ENCODE data around the gene TMSB4X.

The TMSB4X gene

DNA sequence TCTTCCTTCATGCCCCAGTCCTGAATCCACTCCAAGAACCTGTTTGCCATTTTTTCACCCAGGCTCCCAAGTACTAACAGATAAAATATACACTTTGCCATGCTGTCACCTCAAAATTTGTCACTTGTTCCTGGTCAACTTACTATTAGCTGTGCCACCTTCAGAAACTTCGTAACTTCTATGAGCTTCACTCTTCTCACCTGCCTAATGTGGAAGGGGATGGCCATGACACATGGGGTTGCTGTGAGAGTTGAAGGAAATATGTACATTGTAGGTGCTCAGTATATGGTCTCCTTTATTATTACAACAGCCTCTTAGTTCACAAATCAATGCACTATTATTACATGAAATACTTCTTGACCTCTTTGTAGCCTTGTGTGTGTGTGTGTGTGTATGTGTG is 10.4 kb downstream of the TMSB4X start:
- no peaks in the 10 kb centered on the region for H3K27me3 ChIP-seq (ENCODE audit: insufficient read depth, low read depth)
- H3K9ac ChIP-seq, result no peak overlapping the region
- H3K4me2 ChIP-seq, result peak overlapping the region; percentile 91
- no peak overlapping the region for H3K4me3 ChIP-seq (IDR thresholded peaks at IDR 0.05; ENCODE audit: insufficient read depth, low read depth, low read length)
- no peaks in the 10 kb centered on the region for H3K36me3 ChIP-seq (ENCODE audit: insufficient read depth)
- H4K20me1 ChIP-seq (ENCODE audit: insufficient read depth), result no peaks in the 10 kb centered on the region
- H3K27ac ChIP-seq, result peak overlapping the region; percentile 84
- H2AFZ ChIP-seq (ENCODE audit: low read depth), result peak overlapping the region; percentile 25; the same call in 1 of the 2 replicates
- H3K4me1 ChIP-seq (ENCODE audit: low read depth, poor library complexity, severe bottlenecking), result peaks cover 80% of the 10 kb centered on the region
- no peaks in the 10 kb centered on the region for H3K79me2 ChIP-seq (ENCODE audit: insufficient read depth, low read depth)
- TF ChIP-seq, protein P1, sequence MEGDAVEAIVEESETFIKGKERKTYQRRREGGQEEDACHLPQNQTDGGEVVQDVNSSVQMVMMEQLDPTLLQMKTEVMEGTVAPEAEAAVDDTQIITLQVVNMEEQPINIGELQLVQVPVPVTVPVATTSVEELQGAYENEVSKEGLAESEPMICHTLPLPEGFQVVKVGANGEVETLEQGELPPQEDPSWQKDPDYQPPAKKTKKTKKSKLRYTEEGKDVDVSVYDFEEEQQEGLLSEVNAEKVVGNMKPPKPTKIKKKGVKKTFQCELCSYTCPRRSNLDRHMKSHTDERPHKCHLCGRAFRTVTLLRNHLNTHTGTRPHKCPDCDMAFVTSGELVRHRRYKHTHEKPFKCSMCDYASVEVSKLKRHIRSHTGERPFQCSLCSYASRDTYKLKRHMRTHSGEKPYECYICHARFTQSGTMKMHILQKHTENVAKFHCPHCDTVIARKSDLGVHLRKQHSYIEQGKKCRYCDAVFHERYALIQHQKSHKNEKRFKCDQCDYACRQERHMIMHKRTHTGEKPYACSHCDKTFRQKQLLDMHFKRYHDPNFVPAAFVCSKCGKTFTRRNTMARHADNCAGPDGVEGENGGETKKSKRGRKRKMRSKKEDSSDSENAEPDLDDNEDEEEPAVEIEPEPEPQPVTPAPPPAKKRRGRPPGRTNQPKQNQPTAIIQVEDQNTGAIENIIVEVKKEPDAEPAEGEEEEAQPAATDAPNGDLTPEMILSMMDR (conservative IDR thresholded peaks at IDR 0.05; ENCODE audit: low read depth, low read length), result no peak

DNA sequence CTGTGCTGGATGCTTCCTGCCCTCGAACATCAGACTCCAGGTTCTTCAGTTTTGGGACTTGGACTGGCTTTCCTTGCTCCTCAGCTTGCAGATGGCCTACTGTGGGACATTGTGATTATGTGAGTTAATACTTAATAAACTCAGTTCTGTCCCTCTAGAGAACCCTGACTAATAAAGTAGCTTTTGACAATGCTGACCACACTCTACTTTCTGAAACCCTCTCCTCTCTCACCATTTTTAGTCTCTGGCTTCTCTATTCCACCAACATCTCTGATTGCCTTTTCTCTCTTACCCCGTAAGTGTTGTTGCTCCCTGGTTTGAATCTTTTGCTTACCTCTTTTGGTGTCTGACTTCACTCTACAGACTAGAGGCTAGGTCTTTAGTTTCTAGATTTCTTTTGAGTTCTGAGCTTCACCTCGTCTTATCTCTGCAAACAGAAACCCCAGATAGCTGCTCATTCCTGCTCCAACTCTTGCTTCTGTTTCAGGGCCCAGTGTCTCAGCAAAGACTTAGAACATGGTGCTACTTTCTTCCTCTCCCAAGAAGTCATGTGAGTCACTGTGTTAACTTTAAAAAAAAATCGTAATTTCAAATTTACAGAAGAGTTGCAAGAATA is 11.4 kb downstream of the TMSB4X start:
- H3K79me2 ChIP-seq (ENCODE audit: insufficient read depth, low read depth), result no peaks in the 10 kb centered on the region
- no peaks in the 10 kb centered on the region for H3K27me3 ChIP-seq (ENCODE audit: insufficient read depth, low read depth)
- H3K27ac ChIP-seq, result peak overlapping the region; percentile 84
- H3K36me3 ChIP-seq (ENCODE audit: insufficient read depth), result no peaks in the 10 kb centered on the region
- H3K9ac ChIP-seq, result peak overlapping the region; percentile 21; the same call in 1 of the 2 replicates
- TF ChIP-seq, protein P1 (conservative IDR thresholded peaks at IDR 0.05; ENCODE audit: low read depth, low read length), result no peak
- peak overlapping the region; percentile 91 for H3K4me2 ChIP-seq
- peaks cover 80% of the 10 kb centered on the region for H3K4me1 ChIP-seq (ENCODE audit: low read depth, poor library complexity, severe bottlenecking)
- H4K20me1 ChIP-seq (ENCODE audit: insufficient read depth), result no peaks in the 10 kb centered on the region
- no peak overlapping the region for H3K4me3 ChIP-seq (IDR thresholded peaks at IDR 0.05; ENCODE audit: insufficient read depth, low read depth, low read length)
- H2AFZ ChIP-seq (ENCODE audit: low read depth), result peak overlapping the region; percentile 72; the same call in 1 of the 2 replicates

DNA sequence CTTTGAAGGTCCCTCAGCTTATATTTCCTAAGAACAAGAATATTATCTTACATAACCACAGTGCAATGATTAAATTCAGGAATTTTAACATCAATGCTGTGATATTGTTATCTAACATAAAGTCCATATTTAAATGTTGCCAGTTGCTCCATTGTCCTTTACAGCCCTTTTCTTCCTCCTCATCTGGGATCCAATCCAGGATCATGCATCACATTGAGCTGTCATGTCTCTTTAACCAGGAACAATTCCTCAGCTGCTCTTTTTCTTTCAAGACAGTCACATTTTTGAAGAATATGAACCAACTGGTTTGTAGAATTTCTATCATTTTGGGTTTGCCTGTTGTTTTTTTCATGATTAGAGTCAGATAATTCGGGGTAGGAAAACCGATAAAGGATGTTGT is 12.0 kb downstream of the TMSB4X start:
- H3K27ac ChIP-seq, result peak overlapping the region; percentile 84
- TF ChIP-seq, protein P1 (conservative IDR thresholded peaks at IDR 0.05; ENCODE audit: low read depth, low read length), result no peak
- H3K4me2 ChIP-seq, result peak overlapping the region; percentile 91
- H3K4me1 ChIP-seq (ENCODE audit: low read depth, poor library complexity, severe bottlenecking), result peaks cover 75% of the 10 kb centered on the region
- 0 out of 2 replicates have a peak overlapping the region, but pooled peaks have one; percentile 72 for H2AFZ ChIP-seq (ENCODE audit: low read depth)
- H3K36me3 ChIP-seq (ENCODE audit: insufficient read depth), result no peaks in the 10 kb centered on the region
- no peaks in the 10 kb centered on the region for H3K27me3 ChIP-seq (ENCODE audit: insufficient read depth, low read depth)
- no peaks in the 10 kb centered on the region for H3K79me2 ChIP-seq (ENCODE audit: insufficient read depth, low read depth)
- H4K20me1 ChIP-seq (ENCODE audit: insufficient read depth), result no peaks in the 10 kb centered on the region
- H3K9ac ChIP-seq, result no peak overlapping the region
- no peak overlapping the region for H3K4me3 ChIP-seq (IDR thresholded peaks at IDR 0.05; ENCODE audit: insufficient read depth, low read depth, low read length)

DNA sequence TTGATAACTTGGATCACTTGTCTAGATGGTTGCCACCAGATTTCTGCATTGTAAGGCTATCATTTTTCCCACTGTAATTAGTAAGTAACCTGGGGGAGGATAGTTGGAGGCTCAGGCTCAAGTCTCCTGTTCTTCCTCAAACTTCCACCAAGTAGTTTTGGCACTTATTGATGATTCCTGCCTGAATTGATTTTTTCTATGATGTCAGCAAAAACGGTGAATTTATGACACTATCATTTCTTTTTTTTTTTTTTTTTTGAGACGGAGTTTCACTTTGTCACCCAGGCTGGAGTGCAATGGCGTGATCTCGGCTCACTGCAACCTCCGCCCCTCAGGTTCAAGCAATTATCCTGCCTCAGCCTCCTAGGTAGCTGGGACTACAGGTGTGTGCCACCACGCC is 12.4 kb downstream of the TMSB4X start:
- peak overlapping the region; percentile 84; the same call in 1 of the 2 replicates for H3K27ac ChIP-seq
- no peaks in the 10 kb centered on the region for H3K79me2 ChIP-seq (ENCODE audit: insufficient read depth, low read depth)
- no peak overlapping the region for H3K9ac ChIP-seq
- no peaks in the 10 kb centered on the region for H4K20me1 ChIP-seq (ENCODE audit: insufficient read depth)
- TF ChIP-seq, protein P1 (conservative IDR thresholded peaks at IDR 0.05; ENCODE audit: low read depth, low read length), result no peak
- no peak overlapping the region for H2AFZ ChIP-seq (ENCODE audit: low read depth)
- no peak overlapping the region for H3K4me3 ChIP-seq (IDR thresholded peaks at IDR 0.05; ENCODE audit: insufficient read depth, low read depth, low read length)
- H3K36me3 ChIP-seq (ENCODE audit: insufficient read depth), result no peaks in the 10 kb centered on the region
- peak overlapping the region; percentile 91; the same call in 1 of the 2 replicates for H3K4me2 ChIP-seq
- H3K4me1 ChIP-seq (ENCODE audit: low read depth, poor library complexity, severe bottlenecking), result peaks cover 71% of the 10 kb centered on the region
- no peaks in the 10 kb centered on the region for H3K27me3 ChIP-seq (ENCODE audit: insufficient read depth, low read depth)
